GM21367 (cell line): ENCODE measurements around the gene CPN2.

ENCODE experiments used
- ATAC-seq: cut with Tn5 transposase; IDR thresholded peaks from one replicate; pipeline ENCODE4 v1.9.1; 2021; ENCODE audit not compliant: unreplicated experiment

Gene CPN2

GRCh38 chr3:194381460-194381875, 30.3 kb upstream of the CPN2 start:
- no peak for ATAC-seq

GRCh38 chr3:194380326-194380725, 29.2 kb upstream of the CPN2 start:
- no peak for ATAC-seq

GRCh38 chr3:194379651-194380050, 28.5 kb upstream of the CPN2 start:
- ATAC-seq: no peak

GRCh38 chr3:194379231-194379630, 28.1 kb upstream of the CPN2 start:
- no peak for ATAC-seq

- ATAC-seq: no peak
Measured at GRCh38 chr3:194377708-194378107, 26.6 kb upstream of the CPN2 start.

- no peak for ATAC-seq
Measured at GRCh38 chr3:194376241-194376560, 25.1 kb upstream of the CPN2 start.

- ATAC-seq: no peak
Measured at GRCh38 chr3:194375473-194376240, 24.5 kb upstream of the CPN2 start.

GRCh38 chr3:194374935-194375334, 23.8 kb upstream of the CPN2 start:
- no peak for ATAC-seq

- no peak for ATAC-seq
Measured at GRCh38 chr3:194373899-194374298, 22.8 kb upstream of the CPN2 start.

- ATAC-seq: no peak
Measured at GRCh38 chr3:194373028-194373427, 21.9 kb upstream of the CPN2 start.

GRCh38 chr3:194370753-194371152, 19.6 kb upstream of the CPN2 start:
- no peak for ATAC-seq

- ATAC-seq: no peak
Measured at GRCh38 chr3:194369522-194370279, 18.6 kb upstream of the CPN2 start, which contains the start of gene LRRC15. TSS of gene LRRC15 (minus strand) at chr3:194369743. CDS start at chr3:194361043, 8,700 bp downstream.

GRCh38 chr3:194368918-194369317, 17.8 kb upstream of the CPN2 start:
- ATAC-seq: no peak

- no peak for ATAC-seq
Measured at GRCh38 chr3:194367992-194368841, 17.1 kb upstream of the CPN2 start.

- ATAC-seq: no peak
Measured at GRCh38 chr3:194365978-194366490, 14.9 kb upstream of the CPN2 start.

GRCh38 chr3:194365526-194365925, 14.4 kb upstream of the CPN2 start:
- no peak for ATAC-seq

- ATAC-seq: no peak
Measured at GRCh38 chr3:194364652-194365434, 13.7 kb upstream of the CPN2 start.

- no peak for ATAC-seq
Measured at GRCh38 chr3:194364314-194364651, 13.2 kb upstream of the CPN2 start.

GRCh38 chr3:194360568-194360967, 9.4 kb upstream of the CPN2 start:
- no peak for ATAC-seq

- ATAC-seq: no peak
Measured at GRCh38 chr3:194357681-194358080, 6.6 kb upstream of the CPN2 start.

- no peak for ATAC-seq
Measured at GRCh38 chr3:194355379-194355778, 4.3 kb upstream of the CPN2 start.
